ENCODE data around the gene NOXRED1.
"Not testable (repeated sequence)": the region's sequence is repeated elsewhere in the genome, so short reads cannot be mapped to it uniquely, and the experiment has no call there.

Gene NOXRED1

DNA sequence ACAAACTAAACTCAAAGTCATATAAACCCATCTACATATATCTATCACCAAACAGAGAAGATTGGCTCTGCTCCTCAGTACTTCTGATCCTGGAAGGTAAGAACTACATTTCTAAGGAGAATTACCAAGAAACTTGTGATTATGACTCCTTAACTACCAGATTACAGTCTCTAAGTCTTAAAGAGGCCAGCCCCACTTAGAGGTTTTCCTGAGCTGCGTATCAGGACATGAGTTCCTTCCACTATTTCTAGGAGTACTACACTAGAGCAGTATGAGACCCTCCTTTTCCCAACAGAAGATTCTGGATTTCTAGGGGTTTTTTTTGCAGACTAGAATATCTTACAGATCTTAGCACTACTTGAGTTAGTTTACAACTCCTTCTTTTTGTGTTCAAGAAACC, at the start of gene NOXRED1:
Gene NOXRED1, minus strand, starts transcription at position 101 of the 400 bp plus-strand sequence. CDS start 634 bp downstream, outside the sequence.
- DNase-seq: no peak

GRCh38 chr14:77470224-77470870, 47.0 kb upstream of the NOXRED1 start:
- DNase-seq: no peak

DNA sequence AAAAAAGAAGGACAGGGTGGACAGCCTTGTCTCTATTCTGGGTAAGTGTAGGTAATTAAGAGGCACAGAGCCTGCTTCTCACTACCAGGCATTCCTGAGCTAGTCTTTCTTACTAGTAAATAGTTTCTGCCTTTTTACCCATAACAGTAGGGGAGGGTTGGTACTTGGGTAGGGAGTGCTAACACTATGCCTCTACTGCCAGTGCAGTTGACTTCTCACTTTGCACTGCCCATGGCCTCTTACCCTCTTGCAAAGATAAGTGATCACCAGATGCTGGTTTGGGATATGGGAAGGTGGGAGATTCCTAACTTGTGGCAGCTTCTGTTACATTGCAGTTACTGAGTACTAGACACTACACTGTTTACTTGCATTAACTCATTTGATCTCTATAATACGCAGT, 46.2 kb upstream of the NOXRED1 start:
- DNase-seq: no peak

GRCh38 chr14:77469067-77469505, 45.8 kb upstream of the NOXRED1 start:
- no peak for DNase-seq

GRCh38 chr14:77467801-77468200, 44.5 kb upstream of the NOXRED1 start:
- DNase-seq: no peak

DNA sequence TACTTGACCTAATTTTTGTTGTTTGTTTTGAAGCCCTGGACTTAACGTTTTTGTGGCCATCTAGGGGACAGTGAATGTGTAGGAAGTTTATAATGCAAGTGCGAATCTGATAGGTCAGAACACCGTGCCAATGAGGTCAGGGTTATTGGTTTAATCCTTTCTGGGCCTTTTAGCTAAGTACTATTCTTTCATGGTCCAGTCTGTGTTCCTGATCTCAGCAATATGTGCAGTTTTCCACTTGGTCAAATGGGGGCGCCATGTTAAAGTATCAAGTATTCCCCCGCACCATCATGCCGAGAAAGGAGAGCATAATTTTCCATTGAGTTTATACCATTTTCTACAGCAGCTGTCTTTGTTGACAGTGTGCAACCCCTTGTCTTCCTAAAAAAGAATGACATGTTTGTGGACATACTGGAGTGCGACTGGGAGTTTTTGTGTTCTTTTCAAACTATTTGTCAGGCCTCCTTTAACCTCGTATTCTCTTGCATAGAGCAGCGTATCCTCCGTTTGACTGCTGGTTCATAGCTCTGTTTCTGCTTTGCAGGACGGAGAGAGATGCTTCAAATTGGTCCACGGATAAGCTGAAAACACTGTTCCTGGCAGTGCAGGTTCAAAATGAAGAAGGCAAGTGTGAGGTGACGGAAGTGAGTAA, 35.9 kb upstream of the NOXRED1 start:
- peak; percentile 16 for DNase-seq

DNA sequence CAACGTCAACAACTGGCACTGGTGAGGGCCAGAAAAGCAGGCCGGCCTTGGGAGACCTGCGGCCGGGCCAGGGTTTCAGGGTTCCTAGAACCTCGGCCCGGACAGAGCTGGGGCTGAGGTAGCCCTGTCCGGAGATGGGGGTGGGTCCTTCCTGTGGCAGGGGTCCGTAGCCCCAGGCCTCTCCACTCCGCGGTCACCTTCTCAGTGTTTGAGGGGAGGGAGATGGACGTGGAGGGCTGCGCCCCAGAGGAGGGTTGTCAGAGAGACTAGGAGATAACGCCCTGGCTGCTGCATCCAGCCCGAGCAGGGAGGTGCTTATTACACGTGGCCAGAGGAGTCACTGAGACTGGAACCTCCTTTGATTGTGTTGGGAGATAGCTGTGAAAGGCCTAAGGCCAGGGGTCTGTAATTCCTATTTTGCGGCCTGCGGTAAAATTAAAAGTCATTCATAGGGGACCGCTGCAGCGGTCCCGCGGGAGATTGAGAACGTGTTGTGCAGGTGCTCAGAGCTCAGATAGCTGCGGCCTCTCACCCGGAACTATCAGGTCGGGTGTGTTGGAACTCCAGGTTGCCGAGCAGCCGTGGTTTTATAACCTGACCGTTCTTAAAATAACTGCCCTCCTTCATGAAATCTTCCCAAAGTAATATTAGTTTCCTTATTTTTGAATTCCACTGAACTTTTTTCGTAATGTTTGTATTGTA, 35.1 kb upstream of the NOXRED1 start:
- no peak for DNase-seq

- peak; percentile 98 for DNase-seq
Measured at GRCh38 chr14:77457522-77458248, 34.4 kb upstream of the NOXRED1 start, which contains the start of the genes AHSA1 and VIPAS39. Gene AHSA1, plus strand, starts transcription at chr14:77458093. Its CDS starts 97 bp downstream, at chr14:77458190. Gene VIPAS39, minus strand, starts transcription at chr14:77457601. Its CDS starts 3,499 bp downstream, at chr14:77454102.

GRCh38 chr14:77457115-77457521, 33.8 kb upstream of the NOXRED1 start:
- DNase-seq: no peak

- no peak for DNase-seq
Measured at GRCh38 chr14:77455966-77456640, 32.8 kb upstream of the NOXRED1 start.

DNA sequence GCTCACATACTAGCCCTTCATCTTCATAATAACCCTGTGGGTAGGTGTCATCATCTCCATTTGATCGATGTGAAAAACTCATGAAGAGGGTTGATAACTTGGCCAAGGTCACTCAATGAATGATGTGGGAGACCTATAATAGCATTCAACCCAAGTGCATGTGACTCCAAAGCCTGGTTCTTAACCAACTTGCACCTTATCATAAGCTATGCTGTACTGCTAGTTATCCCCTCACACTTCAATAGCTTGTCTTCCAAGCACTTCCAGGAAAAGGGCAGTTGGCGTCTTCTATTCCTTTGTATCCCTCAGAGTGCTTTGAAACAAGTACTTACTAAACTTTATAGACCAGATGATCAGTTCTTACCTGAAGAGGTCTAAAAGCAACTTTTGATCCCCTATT, 18.9 kb upstream of the NOXRED1 start:
- no peak for DNase-seq

- no peak for DNase-seq
Measured at GRCh38 chr14:77439861-77440260, 16.5 kb upstream of the NOXRED1 start.

DNA sequence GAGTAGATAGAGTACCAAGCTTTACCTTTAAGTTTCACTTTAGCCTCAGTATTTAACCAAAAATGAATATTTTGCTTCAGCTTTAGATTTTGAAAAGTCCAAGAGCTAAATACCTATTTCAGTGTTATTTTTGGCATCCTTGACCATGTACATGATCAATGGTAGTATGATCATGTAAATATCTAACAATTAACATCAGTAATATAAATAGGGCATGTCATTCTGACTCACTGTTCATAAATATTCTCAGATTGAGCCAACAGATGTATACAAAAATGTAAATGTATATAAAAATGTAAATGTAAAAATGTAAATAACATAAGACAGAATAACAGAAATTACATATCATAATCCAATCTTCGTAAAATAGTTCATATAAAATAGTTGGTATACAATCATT, 15.3 kb upstream of the NOXRED1 start:
- no peak for DNase-seq

GRCh38 chr14:77436042-77436441, 12.7 kb upstream of the NOXRED1 start:
- DNase-seq: no peak

GRCh38 chr14:77426396-77426795, 3.1 kb upstream of the NOXRED1 start:
- DNase-seq: no peak

DNA sequence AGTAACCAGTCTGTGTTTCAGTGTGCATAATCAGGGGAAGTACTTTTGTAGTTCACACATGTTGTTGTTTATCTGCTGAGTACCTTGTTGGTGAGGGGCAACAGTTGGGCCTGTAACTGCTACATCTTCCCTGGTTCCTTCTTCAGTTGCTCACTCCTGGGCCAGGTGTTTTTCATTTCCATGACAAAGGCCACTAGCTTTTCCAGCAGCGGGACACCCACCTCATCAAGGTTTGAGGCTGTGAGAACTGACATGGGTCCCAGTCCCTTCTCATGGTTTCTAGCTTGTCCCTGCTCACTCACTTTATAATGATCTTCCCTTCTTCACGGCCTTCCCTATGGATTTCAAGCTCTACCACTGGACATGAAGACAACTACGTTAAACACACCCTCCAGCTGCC, 1.5 kb upstream of the NOXRED1 start:
- no peak for DNase-seq

DNA sequence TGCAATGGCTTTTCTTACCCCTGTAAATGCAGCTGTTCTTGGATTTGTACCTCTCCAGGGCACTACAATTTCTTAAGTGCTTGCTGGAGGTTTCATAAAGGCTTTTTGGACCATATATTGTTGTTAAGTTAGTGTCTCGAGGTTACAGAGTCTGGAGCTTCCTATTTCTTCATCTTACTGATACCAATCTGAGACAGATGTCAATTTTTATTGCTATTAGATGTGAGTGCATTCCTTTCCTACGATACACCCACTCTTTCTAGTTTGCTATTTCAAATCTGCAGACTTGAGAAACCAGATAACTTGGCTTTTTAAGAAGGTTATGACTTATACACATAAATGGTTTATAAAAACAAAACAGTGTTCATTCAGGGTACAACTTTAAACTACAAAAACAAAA, 2.1 kb downstream of the NOXRED1 start:
- no peak for DNase-seq

- no peak for DNase-seq
Measured at GRCh38 chr14:77416836-77417235, 6.5 kb downstream of the NOXRED1 start.

- DNase-seq: not testable (repeated sequence)
Measured at GRCh38 chr14:77416098-77416497, 7.2 kb downstream of the NOXRED1 start.

- DNase-seq: not testable (repeated sequence)
Measured at GRCh38 chr14:77415403-77416030, 7.8 kb downstream of the NOXRED1 start.

DNA sequence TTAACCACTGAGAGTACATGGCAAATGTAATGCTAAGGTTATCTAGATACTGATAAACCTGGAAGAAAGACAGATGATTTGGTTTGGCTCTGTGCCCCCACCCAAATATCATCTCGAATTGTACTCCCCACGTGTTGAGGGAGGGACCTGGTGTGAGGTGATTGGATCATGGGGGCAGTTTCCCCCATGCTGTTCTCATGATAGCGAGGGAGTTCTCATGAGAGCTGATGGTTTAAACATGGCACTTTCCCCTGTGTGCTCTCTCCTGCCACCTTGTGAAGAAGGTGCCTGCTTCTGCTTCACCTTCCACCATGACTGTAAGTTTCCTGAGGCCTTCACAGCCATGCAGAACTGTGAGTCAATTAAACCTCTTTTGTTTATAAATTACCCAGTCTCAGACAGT, 14.2 kb downstream of the NOXRED1 start:
- no peak for DNase-seq

DNA sequence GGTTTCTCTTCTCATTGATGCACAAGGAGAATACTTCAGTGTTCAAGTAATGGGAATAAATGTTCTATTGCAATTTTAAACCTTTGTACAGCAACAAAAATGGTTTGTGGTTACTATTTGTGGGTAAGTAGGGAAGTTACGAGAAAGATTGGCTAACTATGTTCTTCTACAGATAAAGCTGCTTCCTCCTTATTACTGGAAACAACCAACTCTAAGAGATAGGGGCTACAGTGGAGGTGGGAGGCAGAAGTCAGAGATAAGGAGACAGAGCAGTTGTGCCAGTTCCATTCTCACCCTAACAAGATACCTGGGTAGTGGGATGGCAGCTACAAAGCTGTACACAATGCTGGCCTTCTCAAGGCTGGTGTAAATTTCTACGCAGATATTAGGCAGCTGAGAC, 16.2 kb downstream of the NOXRED1 start:
- no peak for DNase-seq

All from NCI-H446 treated with DMSO at 0.1 percent for 48 hours (cell line).